Chondrocyte (in vitro differentiated cells): ENCODE data around the gene CELF2. TPM values are rescaled to one million over a fixed set of nuclear protein-coding genes. Genes with fewer than 3 reads are reported as not detected.

ENCODE experiments used
- DNase-seq: peaks from one replicate; pipeline ENCODE4 v3.0.0; 2021; ENCODE audit warnings: mixed read lengths, low spot score
- H3K27ac Mint-ChIP-seq: one replicate; pipeline ENCODE4 v1.8.0; 2021; ENCODE audit warnings: mild to moderate bottlenecking, moderate library complexity, mixed read lengths; ENCODE audit not compliant: unreplicated experiment
- H3K27me3 Mint-ChIP-seq: 2 replicates; pipeline ENCODE4 v1.8.0; 2021; ENCODE audit warnings: low read depth, mixed read lengths
- H3K36me3 Mint-ChIP-seq: 2 replicates; pipeline ENCODE4 v1.8.0; 2021; ENCODE audit warnings: low read depth, mixed read lengths
- H3K4me1 Mint-ChIP-seq: 2 replicates; pipeline ENCODE4 v1.8.0; 2021; ENCODE audit warnings: low read depth, mild to moderate bottlenecking, mixed read lengths
- H3K4me3 Mint-ChIP-seq: one replicate; pipeline ENCODE4 v1.8.0; 2021; ENCODE audit warnings: mild to moderate bottlenecking, moderate library complexity, mixed read lengths; ENCODE audit not compliant: unreplicated experiment
- H3K9me3 Mint-ChIP-seq: 2 replicates; pipeline ENCODE4 v1.8.0; 2021; ENCODE audit warnings: low read depth, mixed read lengths
- total RNA-seq: library from RNA; stranded (reverse); gene quantifications from 3 replicates; pipeline ENCODE4 v1.2.1, GENCODE V29; 2021
- TF ChIP-seq, protein P1 (sequence below): fragments of 200-600 bp; sonication (generic); IDR thresholded peaks from 2 replicates; pipeline ENCODE4 v1.5.0; 2021; ENCODE audit warnings: antibody characterized with exemption, mild to moderate bottlenecking, moderate library complexity

The CELF2 gene
- total RNA-seq, 1 donor from 2014 or later: 44.3 TPM

DNA sequence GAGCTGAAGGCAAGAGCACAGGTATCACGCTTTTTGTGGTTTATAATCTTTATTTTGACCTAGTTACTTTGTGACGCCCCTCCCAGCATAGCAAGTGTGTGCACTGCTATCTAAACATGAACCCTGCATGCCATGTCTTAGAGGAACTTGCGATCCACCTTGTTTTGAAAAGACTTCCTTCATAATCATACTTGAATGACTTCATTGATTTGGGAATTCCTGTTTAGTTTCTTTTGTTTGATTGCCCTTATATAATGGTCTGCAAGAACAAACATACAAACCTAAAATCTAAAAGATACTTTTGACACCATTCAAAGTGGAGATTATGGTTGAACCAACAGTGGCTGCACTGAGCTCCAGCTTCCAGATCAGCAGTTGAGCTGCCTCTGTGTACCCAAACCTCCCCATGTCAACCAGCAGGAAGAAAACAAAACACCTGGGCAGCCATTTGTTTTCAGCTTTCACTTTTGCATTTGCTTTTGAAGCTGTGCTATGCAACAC, 132.6 kb downstream of the CELF2 start:
- TF ChIP-seq, protein P1, sequence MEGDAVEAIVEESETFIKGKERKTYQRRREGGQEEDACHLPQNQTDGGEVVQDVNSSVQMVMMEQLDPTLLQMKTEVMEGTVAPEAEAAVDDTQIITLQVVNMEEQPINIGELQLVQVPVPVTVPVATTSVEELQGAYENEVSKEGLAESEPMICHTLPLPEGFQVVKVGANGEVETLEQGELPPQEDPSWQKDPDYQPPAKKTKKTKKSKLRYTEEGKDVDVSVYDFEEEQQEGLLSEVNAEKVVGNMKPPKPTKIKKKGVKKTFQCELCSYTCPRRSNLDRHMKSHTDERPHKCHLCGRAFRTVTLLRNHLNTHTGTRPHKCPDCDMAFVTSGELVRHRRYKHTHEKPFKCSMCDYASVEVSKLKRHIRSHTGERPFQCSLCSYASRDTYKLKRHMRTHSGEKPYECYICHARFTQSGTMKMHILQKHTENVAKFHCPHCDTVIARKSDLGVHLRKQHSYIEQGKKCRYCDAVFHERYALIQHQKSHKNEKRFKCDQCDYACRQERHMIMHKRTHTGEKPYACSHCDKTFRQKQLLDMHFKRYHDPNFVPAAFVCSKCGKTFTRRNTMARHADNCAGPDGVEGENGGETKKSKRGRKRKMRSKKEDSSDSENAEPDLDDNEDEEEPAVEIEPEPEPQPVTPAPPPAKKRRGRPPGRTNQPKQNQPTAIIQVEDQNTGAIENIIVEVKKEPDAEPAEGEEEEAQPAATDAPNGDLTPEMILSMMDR: no peak
- no peak overlapping the region for H3K27ac Mint-ChIP-seq
- no peak overlapping the region for H3K4me3 Mint-ChIP-seq
- H3K36me3 Mint-ChIP-seq: no peaks in the 10 kb centered on the region
- no peaks in the 10 kb centered on the region for H3K27me3 Mint-ChIP-seq
- H3K9me3 Mint-ChIP-seq: no peaks in the 10 kb centered on the region
- DNase-seq: no peak
- peaks cover 52% of the 10 kb centered on the region for H3K4me1 Mint-ChIP-seq

DNA sequence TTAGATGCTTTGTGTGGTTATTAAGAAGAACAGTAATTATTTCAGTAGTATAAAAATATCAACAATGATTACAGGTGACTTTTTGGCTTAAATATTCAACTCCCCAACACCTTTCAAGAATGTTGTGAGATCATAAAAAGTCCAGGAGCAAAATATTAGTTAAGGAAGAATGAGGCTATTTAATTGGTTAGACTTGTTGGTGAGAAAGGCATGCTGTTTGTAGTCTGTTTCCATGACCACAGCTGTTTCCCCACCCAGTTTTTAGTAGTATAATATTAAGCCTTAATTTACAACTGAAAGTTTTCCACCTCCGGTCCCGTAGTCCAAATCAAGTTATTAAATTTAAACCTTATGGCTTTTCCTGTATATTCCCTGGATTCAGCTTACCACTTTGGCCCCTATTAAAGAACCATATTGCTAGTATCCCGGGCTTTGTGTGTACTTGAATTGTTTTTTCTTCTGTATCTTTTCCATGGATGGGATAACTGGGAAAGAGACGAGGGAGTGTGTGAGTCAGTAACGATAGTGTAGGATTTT, 133.3 kb downstream of the CELF2 start:
- Mint-ChIP-seq H3K27ac (no peak overlapping the region), H3K4me3 (no peak overlapping the region), H3K4me1 (peaks cover 50% of the 10 kb centered on the region), H3K9me3 (no peaks in the 10 kb centered on the region), H3K36me3 (no peaks in the 10 kb centered on the region), H3K27me3 (no peaks in the 10 kb centered on the region)
- no peak for DNase-seq
- TF ChIP-seq, protein P1: no peak

DNA sequence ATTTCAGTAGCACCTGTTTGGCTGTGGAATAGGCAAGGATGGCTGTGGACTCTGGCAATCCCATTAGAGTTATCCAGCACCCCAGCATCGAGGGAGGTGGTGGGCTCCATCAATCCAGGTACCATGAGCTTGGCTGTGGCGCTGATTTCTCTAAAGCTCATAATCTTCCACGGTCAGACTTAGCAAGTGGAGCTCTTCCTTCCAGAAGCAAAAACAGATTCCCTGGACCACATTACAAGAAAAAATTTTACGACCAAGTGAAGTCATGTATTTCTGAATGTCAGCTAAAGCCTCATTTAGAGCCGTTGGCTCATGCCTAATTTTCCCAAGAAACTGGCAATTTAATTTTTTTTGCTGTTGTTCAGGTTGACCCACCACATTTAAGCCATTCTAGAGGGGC, 135.1 kb downstream of the CELF2 start:
- H3K27ac Mint-ChIP-seq: no peak overlapping the region
- no peak overlapping the region for H3K4me3 Mint-ChIP-seq
- H3K27me3 Mint-ChIP-seq: no peaks in the 10 kb centered on the region
- no peaks in the 10 kb centered on the region for H3K36me3 Mint-ChIP-seq
- peaks cover 33% of the 10 kb centered on the region for H3K4me1 Mint-ChIP-seq
- no peak for DNase-seq
- TF ChIP-seq, protein P1: no peak
- H3K9me3 Mint-ChIP-seq: no peaks in the 10 kb centered on the region

DNA sequence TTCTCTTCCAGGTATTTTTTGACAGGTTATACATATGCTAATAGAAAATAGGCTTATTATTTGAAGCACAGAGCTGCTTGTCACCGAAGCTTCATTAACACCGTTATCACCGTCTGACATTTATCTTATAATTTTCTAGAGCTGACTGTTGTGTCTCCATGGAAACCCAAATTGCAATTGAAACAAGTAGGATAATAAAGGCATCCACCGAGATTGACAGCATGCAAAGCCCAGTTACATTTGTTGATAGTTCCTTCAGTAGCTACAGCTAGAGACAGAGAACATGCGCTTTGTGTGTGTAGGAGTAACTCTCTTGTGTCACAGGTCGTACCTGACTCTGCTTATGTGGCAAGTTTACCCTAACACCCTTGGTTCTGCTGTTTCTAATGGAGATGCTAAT, 135.6 kb downstream of the CELF2 start:
- Mint-ChIP-seq H3K4me1 (peaks cover 33% of the 10 kb centered on the region), H3K27me3 (no peaks in the 10 kb centered on the region), H3K4me3 (no peak overlapping the region), H3K36me3 (no peaks in the 10 kb centered on the region), H3K9me3 (no peaks in the 10 kb centered on the region), H3K27ac (no peak overlapping the region)
- TF ChIP-seq, protein P1: no peak
- no peak for DNase-seq

DNA sequence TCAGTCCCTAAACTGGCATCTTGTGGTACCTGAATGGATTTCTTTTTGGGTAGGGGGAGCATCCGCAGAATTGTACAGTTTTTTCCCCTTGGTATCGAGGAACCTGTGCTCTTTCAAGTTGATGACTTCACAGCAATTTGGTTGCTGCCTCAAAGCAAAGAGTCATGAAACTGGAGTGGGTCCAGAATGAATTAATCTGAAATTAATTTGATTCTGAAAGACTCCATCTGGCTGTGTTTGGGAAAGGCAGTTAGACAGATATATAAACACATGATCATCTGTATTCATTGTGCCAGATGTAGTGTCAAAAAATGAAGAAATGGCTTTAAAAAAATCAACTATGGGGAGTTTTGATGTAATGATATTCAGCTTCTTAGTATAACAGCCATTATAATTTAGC, 136.1 kb downstream of the CELF2 start:
- H3K27me3 Mint-ChIP-seq: no peaks in the 10 kb centered on the region
- no peak for DNase-seq
- H3K9me3 Mint-ChIP-seq: no peaks in the 10 kb centered on the region
- H3K27ac Mint-ChIP-seq: no peak overlapping the region
- H3K4me1 Mint-ChIP-seq: peaks cover 29% of the 10 kb centered on the region
- TF ChIP-seq, protein P1: no peak
- no peaks in the 10 kb centered on the region for H3K36me3 Mint-ChIP-seq
- no peak overlapping the region for H3K4me3 Mint-ChIP-seq
